ENCODE measurements around the gene ZDHHC12. TPM values are rescaled to one million over a fixed set of nuclear protein-coding genes. Genes with fewer than 3 reads are reported as not detected.

The ZDHHC12 gene
- total and polyA plus RNA-seq, 2 of the 13 experiments (the other 11 are each of a cell fraction or from before 2014, with no cell fraction given): 25.4 to 28.0 TPM

DNA sequence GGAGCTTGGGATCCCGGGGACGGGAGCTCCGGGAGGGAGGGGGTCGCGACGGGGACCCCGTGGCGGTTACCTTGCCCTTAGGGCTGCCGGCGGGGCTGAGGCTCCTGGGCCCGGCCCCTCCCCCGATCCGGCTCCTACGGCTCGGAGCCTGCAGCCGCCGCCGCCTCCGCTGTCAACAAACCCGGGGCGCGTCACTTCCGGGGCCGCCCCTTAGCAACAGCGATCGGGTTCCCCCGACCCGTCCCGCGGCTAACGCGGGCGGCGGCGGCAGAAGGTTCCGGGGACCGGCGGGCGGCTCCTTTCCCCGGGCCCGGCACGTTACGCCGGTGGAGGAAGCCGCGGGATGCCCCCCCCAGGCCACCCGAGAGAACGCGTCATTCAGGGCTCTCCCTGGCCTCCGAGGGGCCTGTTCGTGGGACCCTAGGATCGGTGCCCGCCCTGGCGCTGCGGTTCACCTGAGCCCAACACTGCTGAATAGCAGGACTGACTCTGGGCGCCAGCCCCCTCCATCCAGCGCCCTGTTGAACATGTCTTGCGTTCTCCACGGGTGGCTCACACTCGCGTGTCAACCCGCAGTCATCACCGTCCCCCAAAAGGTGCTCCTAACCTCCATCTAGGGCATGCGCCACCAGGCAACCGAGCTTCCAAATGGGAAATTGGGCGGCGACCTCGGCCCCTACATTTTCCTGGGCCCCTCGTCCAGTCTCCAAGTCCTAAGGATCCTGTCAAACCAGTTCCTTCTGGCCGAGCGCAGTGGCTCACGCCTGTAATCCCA lies 48.0 kb upstream of the ZDHHC12 start, which contains the start of gene ZER1 (continued):
- TF ChIP-seq PRDM15 (CRISPR knock-in tag; IDR thresholded peaks at IDR 0.05) (0 out of 2 replicates have a peak, but pooled peaks have one; percentile 18), ARNT (IDR thresholded peaks at IDR 0.05) (no peak), ZNF33B (CRISPR knock-in tag; IDR thresholded peaks at IDR 0.05) (peak; percentile 94; the same call in 1 of the 2 replicates), THAP8 (CRISPR knock-in tag; IDR thresholded peaks at IDR 0.05; ENCODE audit: borderline replicate concordance) (0 out of 2 replicates have a peak, but pooled peaks have one; percentile 60), SMARCE1 (IDR thresholded peaks at IDR 0.05; ENCODE audit: borderline replicate concordance) (no peak), POGZ (CRISPR knock-in tag; IDR thresholded peaks at IDR 0.05) (peak; percentile 77), PBX2 (CRISPR knock-in tag; IDR thresholded peaks at IDR 0.05) (no peak), NCOA2 (CRISPR knock-in tag; IDR thresholded peaks at IDR 0.05) (peak; percentile 55), ZBTB8A (CRISPR knock-in tag; IDR thresholded peaks at IDR 0.05; ENCODE audit: borderline replicate concordance, low read depth) (no peak), BATF2 (CRISPR knock-in tag; IDR thresholded peaks at IDR 0.05) (no peak), ZFP36 (IDR thresholded peaks at IDR 0.05; ENCODE audit: borderline replicate concordance, low read depth, low read length, partially characterized antibody) (no peak), NPAS2 (CRISPR knock-in tag; IDR thresholded peaks at IDR 0.05; ENCODE audit: borderline replicate concordance) (no peak), SP5 (CRISPR knock-in tag; IDR thresholded peaks at IDR 0.05; ENCODE audit: borderline replicate concordance, low read depth) (peak; percentile 79), ZNF276 (CRISPR knock-in tag; IDR thresholded peaks at IDR 0.05; ENCODE audit: low read depth) (no peak), HHEX (CRISPR knock-in tag; IDR thresholded peaks at IDR 0.05) (no peak), ZNF335 (CRISPR knock-in tag; IDR thresholded peaks at IDR 0.05) (no peak)
- TF ChIP-seq, protein P1, sequence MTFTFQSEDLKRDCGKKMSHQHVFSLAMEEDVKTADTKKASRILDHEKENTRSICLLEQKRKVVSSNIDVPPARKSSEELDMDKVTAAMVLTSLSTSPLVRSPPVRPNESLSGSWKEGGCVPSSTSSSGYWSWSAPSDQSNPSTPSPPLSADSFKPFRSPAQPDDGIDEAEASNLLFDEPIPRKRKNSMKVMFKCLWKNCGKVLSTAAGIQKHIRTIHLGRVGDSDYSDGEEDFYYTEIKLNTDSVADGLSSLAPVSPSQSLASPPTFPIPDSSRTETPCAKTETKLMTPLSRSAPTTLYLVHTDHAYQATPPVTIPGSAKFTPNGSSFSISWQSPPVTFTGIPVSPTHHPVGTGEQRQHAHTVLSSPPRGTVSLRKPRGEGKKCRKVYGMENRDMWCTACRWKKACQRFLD (CRISPR knock-in tag; IDR thresholded peaks at IDR 0.05; ENCODE audit: borderline replicate concordance): peak; percentile 36; the same call in 1 of the 2 replicates
- TF ChIP-seq, protein P2, sequence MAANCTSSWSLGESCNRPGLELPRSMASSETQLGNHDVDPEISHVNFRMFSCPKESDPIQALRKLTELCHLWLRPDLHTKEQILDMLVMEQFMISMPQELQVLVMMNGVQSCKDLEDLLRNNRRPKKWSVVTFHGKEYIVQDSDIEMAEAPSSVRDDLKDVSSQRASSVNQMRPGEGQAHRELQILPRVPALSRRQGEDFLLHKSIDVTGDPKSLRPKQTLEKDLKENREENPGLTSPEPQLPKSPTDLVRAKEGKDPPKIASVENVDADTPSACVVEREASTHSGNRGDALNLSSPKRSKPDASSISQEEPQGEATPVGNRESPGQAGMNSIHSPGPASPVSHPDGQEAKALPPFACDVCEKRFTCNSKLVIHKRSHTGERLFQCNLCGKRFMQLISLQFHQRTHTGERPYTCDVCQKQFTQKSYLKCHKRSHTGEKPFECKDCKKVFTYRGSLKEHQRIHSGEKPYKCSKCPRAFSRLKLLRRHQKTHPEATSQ (CRISPR knock-in tag; IDR thresholded peaks at IDR 0.05; ENCODE audit: borderline replicate concordance): 0 out of 2 replicates have a peak, but pooled peaks have one; percentile 33

Measured in HepG2 (cell line).